Measurements from ENCODE around the gene GREB1L. TPM values are rescaled to one million over a fixed set of nuclear protein-coding genes. Genes with fewer than 3 reads are reported as not detected.

GREB1L gene
- total RNA-seq, 1 experiment from 2014 or later: 0.26 TPM

- peaks cover 43% of the 10 kb centered on the region for H3K4me1 Mint-ChIP-seq
- CTCF ChIA-PET: no interaction called here
- DNase-seq (ENCODE audit: low spot score): no peak
These were observed 122.4 kb downstream of the GREB1L start for GRCh38 chr18:21364471-21364870.

GRCh38 chr18:21366896-21367295 is 124.9 kb downstream of the GREB1L start:
- H3K4me1 Mint-ChIP-seq: peaks cover 31% of the 10 kb centered on the region
- ChIA-PET CTCF (interaction anchor here (0.6 kb wide), 1 partner anchor 267 kb away, joined by 3 read pairs; no protein-coding TSS in a partner anchor), POLR2A (no interaction called here)
- TF ChIP-seq IRF2 (CRISPR knock-in tag; IDR thresholded peaks at IDR 0.05; ENCODE audit: borderline replicate concordance, low read depth) (no peak), E2F5 (CRISPR knock-in tag; IDR thresholded peaks at IDR 0.05) (no peak), ETV6 (CRISPR knock-in tag; IDR thresholded peaks at IDR 0.05) (no peak), USF2 (CRISPR knock-in tag; IDR thresholded peaks at IDR 0.05) (no peak), IRF1 (CRISPR knock-in tag; IDR thresholded peaks at IDR 0.05) (no peak), ZNF263 (CRISPR knock-in tag; IDR thresholded peaks at IDR 0.05; ENCODE audit: low read depth) (no peak), ZNF138 (CRISPR knock-in tag; conservative IDR thresholded peaks at IDR 0.05) (no peak), HMGA2 (CRISPR knock-in tag; IDR thresholded peaks at IDR 0.05) (no peak), STAT6 (CRISPR knock-in tag; conservative IDR thresholded peaks at IDR 0.05; ENCODE audit: low read depth) (no peak), ATF2 (CRISPR knock-in tag; IDR thresholded peaks at IDR 0.05; ENCODE audit: borderline replicate concordance, low read depth) (no peak), TEAD4 (CRISPR knock-in tag; IDR thresholded peaks at IDR 0.05) (no peak), EMX1 (CRISPR knock-in tag; IDR thresholded peaks at IDR 0.05) (no peak), JUN (CRISPR knock-in tag; IDR thresholded peaks at IDR 0.05) (no peak), ZNF232 (CRISPR knock-in tag; IDR thresholded peaks at IDR 0.05) (no peak)
- TF ChIP-seq, protein P1, sequence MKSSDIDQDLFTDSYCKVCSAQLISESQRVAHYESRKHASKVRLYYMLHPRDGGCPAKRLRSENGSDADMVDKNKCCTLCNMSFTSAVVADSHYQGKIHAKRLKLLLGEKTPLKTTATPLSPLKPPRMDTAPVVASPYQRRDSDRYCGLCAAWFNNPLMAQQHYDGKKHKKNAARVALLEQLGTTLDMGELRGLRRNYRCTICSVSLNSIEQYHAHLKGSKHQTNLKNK (CRISPR knock-in tag; IDR thresholded peaks at IDR 0.05): no peak
- DNase-seq (ENCODE audit: low spot score) (no peak), ATAC-seq (no peak; the same call in 1 of the 2 replicates)
- H3K9me3 Mint-ChIP-seq: no peaks in the 10 kb centered on the region
- H3K27ac Mint-ChIP-seq: peak overlapping the region; percentile 8; the same call in 1 of the 2 replicates
- H3K27me3 Mint-ChIP-seq (ENCODE audit: low read depth): no peaks in the 10 kb centered on the region; the same call in 1 of the 2 replicates
- no peak overlapping the region for H3K4me3 Mint-ChIP-seq
- H3K36me3 Mint-ChIP-seq: no peaks in the 10 kb centered on the region

More at GRCh38 chr18:21364471-21364870, 122.4 kb downstream of the GREB1L start:
- H3K27ac Mint-ChIP-seq: no peak overlapping the region
- no peaks in the 10 kb centered on the region for H3K9me3 Mint-ChIP-seq
- H3K4me3 Mint-ChIP-seq: no peak overlapping the region
- TF ChIP-seq FOXP1 (CRISPR knock-in tag; IDR thresholded peaks at IDR 0.05; ENCODE audit: borderline replicate concordance) (no peak), EMX1 (CRISPR knock-in tag; IDR thresholded peaks at IDR 0.05) (no peak), GRHL2 (CRISPR knock-in tag; IDR thresholded peaks at IDR 0.05; ENCODE audit: insufficient replicate concordance, severe bottlenecking) (no peak), SOX15 (CRISPR knock-in tag; IDR thresholded peaks at IDR 0.05) (no peak), NFE2L1 (CRISPR knock-in tag; IDR thresholded peaks at IDR 0.05) (no peak)
- TF ChIP-seq, protein P2, sequence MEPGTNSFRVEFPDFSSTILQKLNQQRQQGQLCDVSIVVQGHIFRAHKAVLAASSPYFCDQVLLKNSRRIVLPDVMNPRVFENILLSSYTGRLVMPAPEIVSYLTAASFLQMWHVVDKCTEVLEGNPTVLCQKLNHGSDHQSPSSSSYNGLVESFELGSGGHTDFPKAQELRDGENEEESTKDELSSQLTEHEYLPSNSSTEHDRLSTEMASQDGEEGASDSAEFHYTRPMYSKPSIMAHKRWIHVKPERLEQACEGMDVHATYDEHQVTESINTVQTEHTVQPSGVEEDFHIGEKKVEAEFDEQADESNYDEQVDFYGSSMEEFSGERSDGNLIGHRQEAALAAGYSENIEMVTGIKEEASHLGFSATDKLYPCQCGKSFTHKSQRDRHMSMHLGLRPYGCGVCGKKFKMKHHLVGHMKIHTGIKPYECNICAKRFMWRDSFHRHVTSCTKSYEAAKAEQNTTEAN (CRISPR knock-in tag; IDR thresholded peaks at IDR 0.05): no peak
- no peak for ATAC-seq
- POLR2A ChIA-PET: no interaction called here
- H3K27me3 Mint-ChIP-seq (ENCODE audit: low read depth): no peaks in the 10 kb centered on the region; the same call in 1 of the 2 replicates
- no peaks in the 10 kb centered on the region for H3K36me3 Mint-ChIP-seq

All from WTC11 (cell line).